Measurements from ENCODE around the gene HCN3.

GRCh38 chr1:155247667-155248553 is 29.4 kb upstream of the HCN3 start:
- TF ChIP-seq EZH2 (optimal IDR thresholded peaks at IDR 0.05; ENCODE audit: low read depth, low read length) = no peak
- TF ChIP-seq, protein P1, sequence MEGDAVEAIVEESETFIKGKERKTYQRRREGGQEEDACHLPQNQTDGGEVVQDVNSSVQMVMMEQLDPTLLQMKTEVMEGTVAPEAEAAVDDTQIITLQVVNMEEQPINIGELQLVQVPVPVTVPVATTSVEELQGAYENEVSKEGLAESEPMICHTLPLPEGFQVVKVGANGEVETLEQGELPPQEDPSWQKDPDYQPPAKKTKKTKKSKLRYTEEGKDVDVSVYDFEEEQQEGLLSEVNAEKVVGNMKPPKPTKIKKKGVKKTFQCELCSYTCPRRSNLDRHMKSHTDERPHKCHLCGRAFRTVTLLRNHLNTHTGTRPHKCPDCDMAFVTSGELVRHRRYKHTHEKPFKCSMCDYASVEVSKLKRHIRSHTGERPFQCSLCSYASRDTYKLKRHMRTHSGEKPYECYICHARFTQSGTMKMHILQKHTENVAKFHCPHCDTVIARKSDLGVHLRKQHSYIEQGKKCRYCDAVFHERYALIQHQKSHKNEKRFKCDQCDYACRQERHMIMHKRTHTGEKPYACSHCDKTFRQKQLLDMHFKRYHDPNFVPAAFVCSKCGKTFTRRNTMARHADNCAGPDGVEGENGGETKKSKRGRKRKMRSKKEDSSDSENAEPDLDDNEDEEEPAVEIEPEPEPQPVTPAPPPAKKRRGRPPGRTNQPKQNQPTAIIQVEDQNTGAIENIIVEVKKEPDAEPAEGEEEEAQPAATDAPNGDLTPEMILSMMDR (IDR thresholded peaks at IDR 0.05; ENCODE audit: low read length) = no peak

Measured in MM.1S (cell line).